ENCODE results near the gene GNAI1.

Gene GNAI1

DNA sequence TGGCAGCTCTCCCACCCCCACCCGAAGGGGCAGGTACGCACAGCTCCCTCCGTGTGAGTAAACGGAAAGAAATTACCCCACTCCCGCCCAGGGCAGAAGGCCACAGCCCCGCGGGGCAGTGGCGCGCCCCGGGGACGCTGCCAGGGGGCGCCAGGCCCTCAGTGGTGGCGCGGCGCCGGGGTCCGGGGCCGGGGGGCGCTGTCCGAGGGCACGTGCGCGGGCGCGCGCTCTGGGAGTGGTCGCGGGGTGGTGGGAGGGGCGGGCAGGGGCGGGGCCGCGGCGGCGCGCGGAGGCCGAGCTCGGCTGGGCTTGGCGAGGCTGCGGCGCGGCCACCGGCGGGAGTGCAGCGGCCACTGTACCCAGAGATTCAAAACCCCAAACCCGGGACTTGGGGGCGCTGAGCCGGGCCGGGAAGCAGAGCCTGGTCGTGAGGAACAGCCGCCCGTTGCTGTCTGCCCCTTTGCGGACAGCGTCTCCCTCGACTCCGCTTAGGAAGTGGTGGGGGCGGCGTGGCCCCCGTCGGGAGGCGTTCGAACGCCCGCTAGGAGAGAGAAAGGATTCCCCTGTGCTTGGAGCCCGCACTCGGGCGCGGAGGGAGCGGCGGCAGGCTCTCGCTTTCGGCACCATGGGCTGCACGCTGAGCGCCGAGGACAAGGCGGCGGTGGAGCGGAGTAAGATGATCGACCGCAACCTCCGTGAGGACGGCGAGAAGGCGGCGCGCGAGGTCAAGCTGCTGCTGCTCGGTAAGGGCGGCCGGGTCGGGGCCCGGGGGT is at the start of gene GNAI1:
TSS of gene GNAI1 (plus strand) at position 296 of the 773 bp plus-strand sequence. CDS start at position 626, 330 bp downstream.
- DNase-seq = no peak

GRCh38 chr7:80087051-80087770 is 47.4 kb upstream of the GNAI1 start:
- DNase-seq = no peak

- DNase-seq = no peak
Measured at GRCh38 chr7:80087771-80088170, 46.9 kb upstream of the GNAI1 start.

- DNase-seq = no peak
Measured at GRCh38 chr7:80088705-80089104, 45.9 kb upstream of the GNAI1 start.

DNA sequence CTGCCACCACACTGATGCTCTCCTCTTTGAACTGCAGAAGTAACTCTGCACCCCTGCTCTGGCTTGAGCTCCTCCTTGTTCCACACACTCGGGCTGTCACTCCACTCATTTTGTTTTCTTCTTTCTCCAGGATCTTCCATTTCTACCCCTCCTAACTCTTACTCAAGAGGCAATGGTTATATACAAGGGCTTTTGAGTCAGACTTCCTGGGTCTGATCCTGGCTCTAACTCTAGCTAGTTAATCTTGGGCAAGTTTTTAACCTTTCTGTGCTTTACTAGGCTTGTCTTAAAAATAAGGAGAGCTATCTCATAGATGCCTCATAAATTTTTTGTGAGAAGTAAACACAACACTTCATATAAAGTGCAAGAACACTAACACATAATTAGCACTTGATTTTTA is 45.3 kb upstream of the GNAI1 start:
- no peak for DNase-seq

DNA sequence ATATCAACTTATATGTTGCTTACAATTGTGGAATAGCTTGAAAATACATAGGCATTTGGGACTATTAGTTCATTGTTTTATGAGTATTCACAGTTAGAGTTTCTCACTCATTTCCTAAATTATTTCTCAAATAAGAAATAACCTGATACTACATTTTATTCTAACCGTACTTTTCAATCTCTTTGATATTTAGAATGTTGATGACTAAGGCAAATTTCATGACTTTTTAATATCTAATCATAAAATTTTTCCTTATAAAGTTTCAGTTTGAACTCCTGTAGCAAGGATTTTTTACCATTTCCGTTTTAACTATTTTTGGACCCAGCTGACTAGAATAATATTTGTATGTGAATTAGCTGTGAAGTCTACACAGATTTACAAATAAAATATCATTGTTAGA is 41.3 kb upstream of the GNAI1 start:
- DNase-seq = no peak

- no peak for DNase-seq
Measured at GRCh38 chr7:80095545-80095944, 39.1 kb upstream of the GNAI1 start.

DNA sequence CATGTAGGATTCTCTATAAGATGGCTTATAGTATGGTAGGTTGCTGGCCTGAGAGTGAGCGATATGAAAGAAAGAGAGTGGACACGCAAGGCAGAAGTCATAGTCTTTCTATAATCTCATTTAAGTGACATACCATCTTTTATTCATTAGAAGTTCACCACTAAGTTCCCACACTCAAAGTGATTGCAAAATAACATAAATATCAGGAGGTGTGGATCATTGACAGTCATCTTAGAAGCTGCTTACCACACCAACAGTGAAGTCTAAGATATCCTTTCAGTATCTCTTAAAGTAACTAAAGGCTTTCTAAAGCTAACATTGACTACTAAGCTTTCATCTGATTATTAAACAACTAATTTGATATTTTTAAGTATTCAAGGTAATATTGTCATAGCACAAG is 36.9 kb upstream of the GNAI1 start:
- DNase-seq = no peak

DNA sequence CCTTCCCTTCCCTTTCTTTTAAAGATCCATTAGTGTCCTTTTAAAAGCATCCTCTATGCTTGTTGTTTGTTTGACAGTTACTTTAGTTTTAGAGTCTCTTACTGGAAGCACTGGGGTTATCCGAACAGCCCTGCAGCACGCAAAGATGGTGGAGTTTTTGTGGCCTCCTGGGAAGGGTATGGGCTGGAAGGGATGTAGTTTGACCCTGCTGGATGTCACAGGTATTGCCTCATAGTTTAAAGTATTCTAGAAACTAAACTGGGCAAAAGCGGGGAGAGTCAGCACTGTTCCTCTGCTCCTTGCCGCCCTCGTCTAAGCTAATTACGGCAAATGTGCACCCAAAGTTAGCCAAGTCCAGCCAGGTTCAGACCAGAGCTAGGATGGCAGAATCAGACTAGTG is 35.8 kb upstream of the GNAI1 start:
- DNase-seq = no peak

GRCh38 chr7:80100254-80100653 is 34.4 kb upstream of the GNAI1 start:
- no peak for DNase-seq

DNA sequence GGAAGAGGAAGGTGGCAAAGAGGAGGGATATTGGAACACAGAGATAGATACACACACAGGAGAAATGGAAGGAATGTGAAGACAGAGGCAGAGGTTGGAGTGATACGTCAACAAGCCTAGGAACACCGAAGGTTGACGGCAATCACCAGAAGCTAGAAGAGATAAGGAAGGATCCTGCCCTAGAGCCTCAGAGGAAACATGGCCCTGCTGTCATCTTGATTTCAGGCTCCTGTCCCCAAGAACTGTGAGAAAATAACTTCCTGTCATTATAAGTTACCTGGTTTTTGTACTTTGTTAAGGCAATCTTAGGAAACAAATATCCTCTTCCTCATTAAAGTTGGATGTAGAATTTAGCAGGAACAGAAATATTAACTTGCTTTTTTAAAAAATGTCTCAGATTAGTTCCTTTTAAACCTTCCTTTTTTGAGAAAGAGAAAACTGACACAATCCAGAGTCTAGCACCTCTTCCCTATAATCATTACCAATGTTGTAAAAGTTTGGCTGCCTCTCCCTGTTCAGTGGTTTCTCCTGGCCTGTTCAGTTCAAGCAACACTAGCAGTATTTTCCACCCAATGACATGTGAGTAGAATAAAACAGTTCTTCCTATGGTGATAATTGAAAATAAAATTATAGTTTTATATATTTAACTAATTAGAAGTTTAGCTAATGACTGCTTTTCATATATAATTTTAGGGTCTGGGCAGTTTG is 28.8 kb upstream of the GNAI1 start:
- DNase-seq = no peak

DNA sequence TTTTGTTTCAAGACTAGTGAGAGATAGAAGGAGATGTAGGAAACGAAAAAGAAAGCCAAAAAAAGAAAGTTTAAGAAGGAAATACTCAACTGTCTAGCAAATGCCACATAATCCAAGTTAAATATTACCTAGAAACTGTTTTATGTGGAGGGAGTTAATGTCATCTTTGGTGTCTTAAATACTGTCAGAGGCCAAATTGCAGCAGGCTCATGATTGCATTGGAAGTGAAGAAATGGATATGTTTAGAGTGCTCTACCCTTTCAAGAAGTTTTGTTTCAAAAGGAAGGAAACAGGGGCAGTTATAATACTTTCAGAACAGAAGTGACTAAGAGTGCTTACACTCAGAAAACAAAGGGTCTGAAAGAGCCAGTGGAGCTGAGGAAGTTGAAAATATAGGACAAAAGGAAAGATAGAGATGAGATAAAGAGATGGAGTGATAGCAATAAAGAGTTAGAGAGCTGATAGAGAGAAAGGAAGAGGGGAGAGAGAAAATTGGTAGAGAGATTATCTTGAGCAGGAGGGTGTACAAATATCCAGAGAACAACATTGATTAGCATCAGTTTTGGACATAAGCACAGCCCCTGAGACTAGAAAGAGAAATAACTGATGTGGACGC is 28.0 kb upstream of the GNAI1 start:
- DNase-seq = no peak

- DNase-seq = no peak
Measured at GRCh38 chr7:80107278-80107677, 27.4 kb upstream of the GNAI1 start.

DNA sequence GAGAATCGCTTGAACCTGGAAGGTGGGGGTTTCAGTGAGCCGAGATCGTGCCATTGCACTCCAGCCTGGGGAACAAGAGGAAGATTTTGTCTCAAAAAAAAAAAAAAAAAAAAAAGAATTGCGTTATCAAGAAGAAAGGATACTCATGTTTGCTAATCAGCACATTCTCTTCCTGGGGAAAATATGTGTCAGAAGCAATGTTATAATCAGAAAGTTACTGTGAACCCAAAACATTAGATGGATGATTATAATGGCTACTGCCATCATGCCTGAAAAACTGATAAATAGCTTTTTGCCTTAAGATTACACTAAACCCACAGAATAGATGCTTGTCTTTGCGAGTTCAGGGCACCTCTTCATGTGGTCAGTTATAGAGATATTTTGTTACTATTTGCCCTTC is 24.3 kb upstream of the GNAI1 start:
- no peak for DNase-seq

GRCh38 chr7:80114159-80114558 is 20.5 kb upstream of the GNAI1 start:
- DNase-seq = no peak

GRCh38 chr7:80124526-80125264 is 9.9 kb upstream of the GNAI1 start:
- no peak for DNase-seq

DNA sequence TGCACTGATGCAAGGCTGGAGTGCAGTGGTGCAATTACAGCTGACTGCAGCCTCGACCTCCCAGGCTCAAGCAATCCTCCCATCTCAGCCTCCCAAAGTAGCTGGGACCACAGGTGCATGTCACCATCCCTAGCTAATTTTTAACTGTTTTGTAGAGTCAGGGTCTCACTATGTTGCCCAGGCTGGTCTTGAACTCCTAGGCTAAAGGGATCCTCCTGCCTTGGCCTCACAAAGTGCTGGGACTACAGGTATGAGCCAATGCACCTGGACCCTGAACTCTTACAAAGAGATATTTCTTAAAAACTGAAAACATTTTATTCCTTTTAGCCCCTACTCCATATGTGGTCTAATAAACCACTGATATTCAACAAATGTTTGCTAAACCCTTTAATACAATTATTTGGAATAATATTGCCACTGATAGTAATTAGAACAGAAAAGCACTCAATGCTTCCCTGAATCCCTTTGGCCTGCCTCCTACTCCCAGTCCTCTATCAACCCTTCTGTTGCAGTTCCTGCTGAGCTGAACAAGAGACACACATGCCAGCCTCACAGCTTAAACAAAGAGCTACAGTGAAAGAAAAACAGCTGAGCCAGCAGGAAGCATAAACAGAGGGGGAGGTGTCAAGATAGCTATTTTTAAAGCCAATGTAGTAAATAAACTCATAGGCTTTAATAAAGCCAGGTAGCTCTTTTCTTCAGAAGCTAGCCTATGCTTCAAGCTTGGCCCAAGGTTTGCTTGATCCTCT is 7.0 kb upstream of the GNAI1 start:
- DNase-seq = no peak

GRCh38 chr7:80128918-80129317 is 5.7 kb upstream of the GNAI1 start:
- DNase-seq = no peak

DNA sequence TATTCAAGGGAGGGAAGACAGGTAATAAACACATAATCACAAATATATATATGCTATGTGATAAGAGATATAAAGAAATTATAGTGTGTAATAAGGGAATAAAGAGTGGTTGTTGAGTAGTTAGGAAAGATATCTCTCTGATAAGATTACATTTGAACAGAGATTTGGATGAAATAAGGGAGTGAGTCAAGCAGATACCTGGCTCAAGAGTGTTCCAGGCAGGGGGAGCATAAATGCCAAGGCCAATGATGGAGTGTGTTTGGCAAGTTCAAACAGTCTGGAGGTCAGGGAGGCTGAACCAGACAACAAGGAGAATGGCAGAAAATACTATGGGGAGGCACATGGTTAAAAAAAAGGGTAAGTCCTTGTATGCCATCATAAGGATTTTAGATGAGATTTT is 4.8 kb upstream of the GNAI1 start:
- no peak for DNase-seq

DNA sequence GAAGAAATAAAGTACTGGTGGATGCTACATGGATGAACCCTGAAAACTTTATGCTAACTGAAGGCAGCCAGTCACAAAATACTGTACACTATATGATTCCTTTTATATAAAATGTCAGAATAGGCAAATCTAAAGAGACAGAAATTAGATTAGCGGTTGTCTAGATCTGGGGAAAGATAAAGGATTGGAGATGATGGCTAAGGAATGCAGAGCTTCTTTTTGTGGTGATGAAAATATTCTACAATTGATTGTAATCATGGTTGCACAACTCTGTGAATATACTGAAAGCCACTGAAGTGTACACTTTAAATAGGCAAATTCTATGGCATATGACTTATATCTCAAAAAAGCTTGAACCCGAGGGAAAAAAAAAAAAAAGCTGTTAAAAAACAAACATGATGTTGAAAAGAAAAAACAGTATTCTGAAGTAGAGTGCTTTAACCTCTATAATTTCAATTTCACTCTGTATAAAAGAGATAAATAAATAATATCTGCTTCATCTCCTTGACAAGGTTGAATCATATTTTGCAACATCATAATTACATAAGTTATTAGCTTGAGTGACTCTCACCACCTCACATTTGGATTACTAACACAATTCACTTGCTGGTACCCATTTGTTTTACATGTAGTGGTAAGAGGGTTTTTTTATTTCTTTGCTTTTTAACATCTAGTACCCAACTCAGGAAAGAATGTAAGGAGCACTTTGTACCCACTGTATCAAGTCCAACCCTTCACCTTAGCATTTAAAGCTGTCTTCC is 2.8 kb upstream of the GNAI1 start:
- no peak for DNase-seq

GRCh38 chr7:80132594-80132993 is 2.0 kb upstream of the GNAI1 start:
- no peak for DNase-seq
